GM23338 (cell line): ENCODE data around the gene CKB. TPM values are rescaled to one million over a fixed set of nuclear protein-coding genes. Genes with fewer than 3 reads are reported as not detected.

Experiments
- ATAC-seq: fragments of 200-7000 bp; cut with Tn5 transposase; 3 replicates; pipeline ENCODE4 v1.9.1; 2020
- DNase-seq: peaks from one replicate; pipeline ENCODE4 v3.0.0-alpha.2; 2015; ENCODE audit warnings: low spot score
- H2AFZ ChIP-seq: fragments of 200-600 bp; sonication (generic); 2 replicates; pipeline ENCODE4 v1.8.0; 2016; ENCODE audit warnings: antibody characterized with exemption, mild to moderate bottlenecking, moderate library complexity
- H3F3A ChIP-seq: fragments of 200-600 bp; sonication (generic); replicated peaks from 2 replicates; pipeline ENCODE4 v1.8.0; 2017; ENCODE audit warnings: antibody characterized with exemption, mixed run types, low read depth
- H3K27ac ChIP-seq: fragments of 200-600 bp; sonication (generic); 2 replicates; pipeline ENCODE4 v1.6.1; 2016; ENCODE audit warnings: low read depth
- H3K27me3 ChIP-seq: fragments of 200-600 bp; sonication (generic); 2 replicates; pipeline ENCODE4 v1.8.0; 2016; ENCODE audit warnings: mild to moderate bottlenecking, mixed run types, moderate library complexity; ENCODE audit not compliant: insufficient read depth
- H3K36me3 ChIP-seq: fragments of 200-600 bp; sonication (generic); 2 replicates; pipeline ENCODE4 v1.8.0; 2016; ENCODE audit warnings: mild to moderate bottlenecking; ENCODE audit not compliant: insufficient read depth
- H3K4me1 ChIP-seq: fragments of 200-600 bp; sonication (generic); 2 replicates; pipeline ENCODE4 v1.8.0; 2016; ENCODE audit warnings: mild to moderate bottlenecking, moderate library complexity; ENCODE audit not compliant: insufficient read depth
- H3K4me2 ChIP-seq: fragments of 200-600 bp; sonication (generic); 2 replicates; pipeline ENCODE4 v1.7.1; 2017; ENCODE audit warnings: mixed run types
- H3K4me3 ChIP-seq: fragments of 200-600 bp; sonication (generic); 2 replicates; pipeline ENCODE4 v1.6.1; 2016; ENCODE audit warnings: mixed run types
- H3K79me2 ChIP-seq: fragments of 200-600 bp; sonication (generic); replicated peaks from 2 replicates; pipeline ENCODE4 v1.8.0; 2017; ENCODE audit warnings: mild to moderate bottlenecking; ENCODE audit not compliant: insufficient read depth
- H3K9me2 ChIP-seq: fragments of 200-600 bp; sonication (generic); 2 replicates; pipeline ENCODE4 v1.8.0; 2017; ENCODE audit not compliant: insufficient read depth
- H4K20me1 ChIP-seq: fragments of 200-600 bp; sonication (generic); replicated peaks from 2 replicates; pipeline ENCODE4 v1.8.0; 2017; ENCODE audit warnings: mild to moderate bottlenecking; ENCODE audit not compliant: insufficient read depth
- H3K27ac Mint-ChIP-seq: 2 replicates; pipeline ENCODE4 v1.8.0; 2020; ENCODE audit warnings: inconsistent platforms, mild to moderate bottlenecking, moderate library complexity, mixed read lengths
- H3K27me3 Mint-ChIP-seq: 3 replicates; pipeline ENCODE4 v1.8.0; 2022; ENCODE audit warnings: low read depth, mild to moderate bottlenecking, moderate library complexity, mixed read lengths, inconsistent platforms; ENCODE audit not compliant: insufficient read depth, poor library complexity
- H3K36me3 Mint-ChIP-seq: 3 replicates; pipeline ENCODE4 v1.8.0; 2021; ENCODE audit warnings: low read depth, mild to moderate bottlenecking, inconsistent platforms, moderate library complexity, mixed read lengths
- H3K4me1 Mint-ChIP-seq: 3 replicates; pipeline ENCODE4 v1.8.0; 2020; ENCODE audit warnings: mild to moderate bottlenecking, inconsistent platforms, mixed read lengths
- H3K4me3 Mint-ChIP-seq: 3 replicates; pipeline ENCODE4 v1.8.0; 2021; ENCODE audit warnings: moderate library complexity, mild to moderate bottlenecking, inconsistent platforms, mixed read lengths
- H3K9me3 Mint-ChIP-seq: 3 replicates; pipeline ENCODE4 v1.8.0; 2020; ENCODE audit warnings: moderate library complexity, mild to moderate bottlenecking, inconsistent platforms, mixed read lengths
- CREB1 ChIP-seq: fragments of 250-450 bp; sonication (Bioruptor Pico); IDR thresholded peaks from 2 replicates; pipeline ENCODE4 v1.5.0; 2020; ENCODE audit warnings: low read depth, mild to moderate bottlenecking, moderate library complexity
- EZH2 ChIP-seq: fragments of 200-600 bp; sonication (generic); IDR thresholded peaks from one replicate; pipeline ENCODE4 v1.8.0; 2017; ENCODE audit warnings: antibody characterized with exemption, mild to moderate bottlenecking, low read depth; ENCODE audit not compliant: unreplicated experiment
- EZH2phosphoT487 ChIP-seq: fragments of 200-600 bp; sonication (generic); IDR thresholded peaks from one replicate; pipeline ENCODE4 v1.8.1; 2018; ENCODE audit warnings: antibody characterized with exemption; ENCODE audit not compliant: unreplicated experiment
- JUNB ChIP-seq: IDR thresholded peaks from one replicate; pipeline ENCODE4 v1.6.1; 2016; ENCODE audit warnings: antibody characterized with exemption; ENCODE audit not compliant: unreplicated experiment
- NANOG ChIP-seq: IDR thresholded peaks from 2 replicates; pipeline ENCODE4 v1.6.1; 2016; ENCODE audit warnings: antibody characterized with exemption, borderline replicate concordance
- POLR2AphosphoS5 ChIP-seq: IDR thresholded peaks from 2 replicates; pipeline ENCODE4 v1.6.1; 2016; ENCODE audit warnings: antibody characterized with exemption, low read depth
- STAT1 ChIP-seq: IDR thresholded peaks from one replicate; pipeline ENCODE4 v1.6.1; 2016; ENCODE audit warnings: antibody characterized with exemption; ENCODE audit not compliant: unreplicated experiment
- ZNF114 ChIP-seq: fragments of 250-450 bp; sonication (Bioruptor Pico); IDR thresholded peaks from 2 replicates; pipeline ENCODE4 v1.5.0; 2020; ENCODE audit warnings: mild to moderate bottlenecking, moderate library complexity
- ZNF331 ChIP-seq: fragments of 250-450 bp; sonication (Bioruptor Pico); IDR thresholded peaks from 2 replicates; pipeline ENCODE4 v1.5.0; 2020; ENCODE audit warnings: low read depth, mild to moderate bottlenecking, moderate library complexity
- polyA plus RNA-seq: library from polyadenylated mRNA; unstranded; fragments of >200 nt; fragmentation: Nextera tagmentation; extraction: Ambion mirVana; gene quantifications from 2 replicates; pipeline ENCODE4 v1.2.1, GENCODE V29; 2016
- total RNA-seq: library from RNA; depleted of rRNA; stranded (reverse); fragments of >200 nt; shearing (Covaris generic); gene quantifications from 2 replicates; pipeline ENCODE4 v1.2.3, GENCODE V29; 2014
- TF ChIP-seq, protein P1 (sequence below): fragments of 250-450 bp; sonication (Bioruptor Pico); IDR thresholded peaks from 2 replicates; pipeline ENCODE4 v1.5.0; 2020; ENCODE audit warnings: mild to moderate bottlenecking, moderate library complexity
- TF ChIP-seq, protein P2 (sequence below): IDR thresholded peaks from one replicate; pipeline ENCODE4 v1.6.1; 2018; ENCODE audit warnings: antibody characterized with exemption; ENCODE audit not compliant: unreplicated experiment
- TF ChIP-seq, protein P3 (sequence below), 2 experiments: fragments of 200-600 bp in 1 of 2; sonication (generic) in 1 of 2; conservative IDR thresholded peaks; 2 replicates each; pipeline versions ENCODE4 v1.5.1 to v1.6.1; 2016 to 2017; ENCODE audit warnings: antibody characterized with exemption in 2 of 2, low read depth in 2 of 2, mild to moderate bottlenecking in 2 of 2, moderate library complexity in 1 of 2
- TF ChIP-seq, protein P4 (sequence below): IDR thresholded peaks from 2 replicates; pipeline ENCODE4 v1.6.1; 2016; ENCODE audit warnings: antibody characterized with exemption

Gene CKB
- total and polyA plus RNA-seq, 2 experiments from 2014 or later = 604 to 852 TPM

DNA sequence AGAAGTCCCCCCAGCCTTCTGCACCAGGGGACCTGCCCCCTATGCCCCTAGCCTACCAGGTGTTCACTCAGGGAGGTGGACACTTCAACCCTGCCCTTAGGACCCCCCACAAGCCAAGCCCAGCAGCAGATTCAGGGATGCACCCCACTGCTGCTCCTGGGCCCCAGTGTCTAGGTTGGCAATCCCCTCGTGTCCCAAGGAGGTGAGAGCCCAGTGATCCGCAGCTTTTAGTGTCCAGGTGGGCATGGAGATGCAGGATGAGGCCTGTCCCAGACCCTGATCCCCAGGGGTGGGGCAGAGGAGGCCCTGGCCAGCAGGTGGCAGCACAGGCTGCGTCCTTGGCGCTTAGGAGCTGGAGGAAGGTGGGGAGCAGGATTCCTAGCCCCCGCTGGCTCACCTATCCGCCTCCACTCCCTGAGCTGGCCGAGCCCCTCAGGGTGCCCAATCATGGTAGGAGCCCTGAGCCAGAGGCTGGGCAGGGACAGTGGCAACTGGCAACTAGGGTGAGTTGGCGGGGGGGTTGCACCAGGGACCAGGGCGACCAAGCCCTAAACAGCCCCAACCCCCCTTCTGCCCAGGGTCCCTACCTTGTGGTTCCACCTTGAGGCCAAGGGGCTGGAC is 4.1 kb downstream of the CKB start:
- Histone ChIP-seq H3K4me3 (0 out of 2 replicates have a peak overlapping the region, but pooled peaks have one; percentile 20), H4K20me1 (peaks cover 11% of the 10 kb centered on the region), H2AFZ (no peak overlapping the region), H3K79me2 (no peaks in the 10 kb centered on the region), H3K4me2 (peak overlapping the region; percentile 64; the same call in 1 of the 2 replicates), H3F3A (peaks cover 30% of the 10 kb centered on the region), H3K4me1 (peaks cover 14% of the 10 kb centered on the region), H3K9me2 (no peaks in the 10 kb centered on the region), H3K27me3 (peaks cover 4% of the 10 kb centered on the region), H3K27ac (peak overlapping the region; percentile 80; the same call in 1 of the 2 replicates), H3K36me3 (no peaks in the 10 kb centered on the region; the same call in 1 of the 2 replicates)
- H3K9me3 Mint-ChIP-seq = peaks cover under 1% of the 10 kb centered on the region; the same call in 2 of the 3 replicates
- ATAC-seq = peak; percentile 52
- TF ChIP-seq STAT1 (no peak), EZH2phosphoT487 (no peak), NANOG (no peak), ZNF331 (CRISPR knock-in tag) (no peak), ZNF114 (CRISPR knock-in tag) (no peak), EZH2 (no peak), CREB1 (no peak), POLR2AphosphoS5 (peak; percentile 24), JUNB (no peak)
- TF ChIP-seq, protein P1, sequence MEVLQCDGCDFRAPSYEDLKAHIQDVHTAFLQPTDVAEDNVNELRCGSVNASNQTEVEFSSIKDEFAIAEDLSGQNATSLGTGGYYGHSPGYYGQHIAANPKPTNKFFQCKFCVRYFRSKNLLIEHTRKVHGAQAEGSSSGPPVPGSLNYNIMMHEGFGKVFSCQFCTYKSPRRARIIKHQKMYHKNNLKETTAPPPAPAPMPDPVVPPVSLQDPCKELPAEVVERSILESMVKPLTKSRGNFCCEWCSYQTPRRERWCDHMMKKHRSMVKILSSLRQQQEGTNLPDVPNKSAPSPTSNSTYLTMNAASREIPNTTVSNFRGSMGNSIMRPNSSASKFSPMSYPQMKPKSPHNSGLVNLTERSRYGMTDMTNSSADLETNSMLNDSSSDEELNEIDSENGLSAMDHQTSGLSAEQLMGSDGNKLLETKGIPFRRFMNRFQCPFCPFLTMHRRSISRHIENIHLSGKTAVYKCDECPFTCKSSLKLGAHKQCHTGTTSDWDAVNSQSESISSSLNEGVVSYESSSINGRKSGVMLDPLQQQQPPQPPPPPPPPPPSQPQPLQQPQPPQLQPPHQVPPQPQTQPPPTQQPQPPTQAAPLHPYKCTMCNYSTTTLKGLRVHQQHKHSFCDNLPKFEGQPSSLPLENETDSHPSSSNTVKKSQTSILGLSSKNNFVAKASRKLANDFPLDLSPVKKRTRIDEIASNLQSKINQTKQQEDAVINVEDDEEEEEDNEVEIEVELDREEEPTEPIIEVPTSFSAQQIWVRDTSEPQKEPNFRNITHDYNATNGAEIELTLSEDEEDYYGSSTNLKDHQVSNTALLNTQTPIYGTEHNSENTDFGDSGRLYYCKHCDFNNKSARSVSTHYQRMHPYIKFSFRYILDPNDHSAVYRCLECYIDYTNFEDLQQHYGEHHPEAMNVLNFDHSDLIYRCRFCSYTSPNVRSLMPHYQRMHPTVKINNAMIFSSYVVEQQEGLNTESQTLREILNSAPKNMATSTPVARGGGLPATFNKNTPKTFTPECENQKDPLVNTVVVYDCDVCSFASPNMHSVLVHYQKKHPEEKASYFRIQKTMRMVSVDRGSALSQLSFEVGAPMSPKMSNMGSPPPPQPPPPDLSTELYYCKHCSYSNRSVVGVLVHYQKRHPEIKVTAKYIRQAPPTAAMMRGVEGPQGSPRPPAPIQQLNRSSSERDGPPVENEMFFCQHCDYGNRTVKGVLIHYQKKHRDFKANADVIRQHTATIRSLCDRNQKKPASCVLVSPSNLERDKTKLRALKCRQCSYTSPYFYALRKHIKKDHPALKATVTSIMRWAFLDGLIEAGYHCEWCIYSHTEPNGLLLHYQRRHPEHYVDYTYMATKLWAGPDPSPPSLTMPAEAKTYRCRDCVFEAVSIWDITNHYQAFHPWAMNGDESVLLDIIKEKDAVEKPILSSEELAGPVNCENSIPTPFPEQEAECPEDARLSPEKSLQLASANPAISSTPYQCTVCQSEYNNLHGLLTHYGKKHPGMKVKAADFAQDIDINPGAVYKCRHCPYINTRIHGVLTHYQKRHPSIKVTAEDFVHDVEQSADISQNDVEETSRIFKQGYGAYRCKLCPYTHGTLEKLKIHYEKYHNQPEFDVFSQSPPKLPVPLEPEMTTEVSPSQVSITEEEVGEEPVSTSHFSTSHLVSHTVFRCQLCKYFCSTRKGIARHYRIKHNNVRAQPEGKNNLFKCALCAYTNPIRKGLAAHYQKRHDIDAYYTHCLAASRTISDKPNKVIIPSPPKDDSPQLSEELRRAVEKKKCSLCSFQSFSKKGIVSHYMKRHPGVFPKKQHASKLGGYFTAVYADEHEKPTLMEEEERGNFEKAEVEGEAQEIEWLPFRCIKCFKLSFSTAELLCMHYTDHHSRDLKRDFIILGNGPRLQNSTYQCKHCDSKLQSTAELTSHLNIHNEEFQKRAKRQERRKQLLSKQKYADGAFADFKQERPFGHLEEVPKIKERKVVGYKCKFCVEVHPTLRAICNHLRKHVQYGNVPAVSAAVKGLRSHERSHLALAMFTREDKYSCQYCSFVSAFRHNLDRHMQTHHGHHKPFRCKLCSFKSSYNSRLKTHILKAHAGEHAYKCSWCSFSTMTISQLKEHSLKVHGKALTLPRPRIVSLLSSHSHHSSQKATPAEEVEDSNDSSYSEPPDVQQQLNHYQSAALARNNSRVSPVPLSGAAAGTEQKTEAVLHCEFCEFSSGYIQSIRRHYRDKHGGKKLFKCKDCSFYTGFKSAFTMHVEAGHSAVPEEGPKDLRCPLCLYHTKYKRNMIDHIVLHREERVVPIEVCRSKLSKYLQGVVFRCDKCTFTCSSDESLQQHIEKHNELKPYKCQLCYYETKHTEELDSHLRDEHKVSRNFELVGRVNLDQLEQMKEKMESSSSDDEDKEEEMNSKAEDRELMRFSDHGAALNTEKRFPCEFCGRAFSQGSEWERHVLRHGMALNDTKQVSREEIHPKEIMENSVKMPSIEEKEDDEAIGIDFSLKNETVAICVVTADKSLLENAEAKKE (CRISPR knock-in tag) = no peak
- TF ChIP-seq, protein P2, sequence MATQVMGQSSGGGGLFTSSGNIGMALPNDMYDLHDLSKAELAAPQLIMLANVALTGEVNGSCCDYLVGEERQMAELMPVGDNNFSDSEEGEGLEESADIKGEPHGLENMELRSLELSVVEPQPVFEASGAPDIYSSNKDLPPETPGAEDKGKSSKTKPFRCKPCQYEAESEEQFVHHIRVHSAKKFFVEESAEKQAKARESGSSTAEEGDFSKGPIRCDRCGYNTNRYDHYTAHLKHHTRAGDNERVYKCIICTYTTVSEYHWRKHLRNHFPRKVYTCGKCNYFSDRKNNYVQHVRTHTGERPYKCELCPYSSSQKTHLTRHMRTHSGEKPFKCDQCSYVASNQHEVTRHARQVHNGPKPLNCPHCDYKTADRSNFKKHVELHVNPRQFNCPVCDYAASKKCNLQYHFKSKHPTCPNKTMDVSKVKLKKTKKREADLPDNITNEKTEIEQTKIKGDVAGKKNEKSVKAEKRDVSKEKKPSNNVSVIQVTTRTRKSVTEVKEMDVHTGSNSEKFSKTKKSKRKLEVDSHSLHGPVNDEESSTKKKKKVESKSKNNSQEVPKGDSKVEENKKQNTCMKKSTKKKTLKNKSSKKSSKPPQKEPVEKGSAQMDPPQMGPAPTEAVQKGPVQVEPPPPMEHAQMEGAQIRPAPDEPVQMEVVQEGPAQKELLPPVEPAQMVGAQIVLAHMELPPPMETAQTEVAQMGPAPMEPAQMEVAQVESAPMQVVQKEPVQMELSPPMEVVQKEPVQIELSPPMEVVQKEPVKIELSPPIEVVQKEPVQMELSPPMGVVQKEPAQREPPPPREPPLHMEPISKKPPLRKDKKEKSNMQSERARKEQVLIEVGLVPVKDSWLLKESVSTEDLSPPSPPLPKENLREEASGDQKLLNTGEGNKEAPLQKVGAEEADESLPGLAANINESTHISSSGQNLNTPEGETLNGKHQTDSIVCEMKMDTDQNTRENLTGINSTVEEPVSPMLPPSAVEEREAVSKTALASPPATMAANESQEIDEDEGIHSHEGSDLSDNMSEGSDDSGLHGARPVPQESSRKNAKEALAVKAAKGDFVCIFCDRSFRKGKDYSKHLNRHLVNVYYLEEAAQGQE = no peak
- TF ChIP-seq, protein P3, sequence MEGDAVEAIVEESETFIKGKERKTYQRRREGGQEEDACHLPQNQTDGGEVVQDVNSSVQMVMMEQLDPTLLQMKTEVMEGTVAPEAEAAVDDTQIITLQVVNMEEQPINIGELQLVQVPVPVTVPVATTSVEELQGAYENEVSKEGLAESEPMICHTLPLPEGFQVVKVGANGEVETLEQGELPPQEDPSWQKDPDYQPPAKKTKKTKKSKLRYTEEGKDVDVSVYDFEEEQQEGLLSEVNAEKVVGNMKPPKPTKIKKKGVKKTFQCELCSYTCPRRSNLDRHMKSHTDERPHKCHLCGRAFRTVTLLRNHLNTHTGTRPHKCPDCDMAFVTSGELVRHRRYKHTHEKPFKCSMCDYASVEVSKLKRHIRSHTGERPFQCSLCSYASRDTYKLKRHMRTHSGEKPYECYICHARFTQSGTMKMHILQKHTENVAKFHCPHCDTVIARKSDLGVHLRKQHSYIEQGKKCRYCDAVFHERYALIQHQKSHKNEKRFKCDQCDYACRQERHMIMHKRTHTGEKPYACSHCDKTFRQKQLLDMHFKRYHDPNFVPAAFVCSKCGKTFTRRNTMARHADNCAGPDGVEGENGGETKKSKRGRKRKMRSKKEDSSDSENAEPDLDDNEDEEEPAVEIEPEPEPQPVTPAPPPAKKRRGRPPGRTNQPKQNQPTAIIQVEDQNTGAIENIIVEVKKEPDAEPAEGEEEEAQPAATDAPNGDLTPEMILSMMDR (conservative IDR thresholded peaks at IDR 0.05; ENCODE audit: low read depth in 2 of 2) = peak; percentile 93 to 96
- TF ChIP-seq, protein P4, sequence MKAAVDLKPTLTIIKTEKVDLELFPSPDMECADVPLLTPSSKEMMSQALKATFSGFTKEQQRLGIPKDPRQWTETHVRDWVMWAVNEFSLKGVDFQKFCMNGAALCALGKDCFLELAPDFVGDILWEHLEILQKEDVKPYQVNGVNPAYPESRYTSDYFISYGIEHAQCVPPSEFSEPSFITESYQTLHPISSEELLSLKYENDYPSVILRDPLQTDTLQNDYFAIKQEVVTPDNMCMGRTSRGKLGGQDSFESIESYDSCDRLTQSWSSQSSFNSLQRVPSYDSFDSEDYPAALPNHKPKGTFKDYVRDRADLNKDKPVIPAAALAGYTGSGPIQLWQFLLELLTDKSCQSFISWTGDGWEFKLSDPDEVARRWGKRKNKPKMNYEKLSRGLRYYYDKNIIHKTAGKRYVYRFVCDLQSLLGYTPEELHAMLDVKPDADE = no peak
- peaks cover 25% of the 10 kb centered on the region for H3K4me1 Mint-ChIP-seq
- peaks cover 14% of the 10 kb centered on the region for H3K36me3 Mint-ChIP-seq
- DNase-seq = peak; percentile 91
- H3K27ac Mint-ChIP-seq = no peak overlapping the region
- no peak overlapping the region for H3K4me3 Mint-ChIP-seq
- peaks cover 31% of the 10 kb centered on the region for H3K27me3 Mint-ChIP-seq
